HepG2 (cell line): Measurements from ENCODE around the gene FANK1. TPM values are rescaled to one million over a fixed set of nuclear protein-coding genes. Genes with fewer than 3 reads are reported as not detected.
A peak's percentile ranks its signal among the peaks of the same experiment; 100 is the strongest.
"Not testable (repeated sequence)": the region's sequence is repeated elsewhere in the genome, so short reads cannot be mapped to it uniquely, and the experiment has no call there.

Experiments
- ATAC-seq: fragments of 200-7000 bp; cut with Tn5 transposase; 3 replicates; pipeline ENCODE4 v1.9.1; 2020; ENCODE audit warnings: mild to moderate bottlenecking, moderate library complexity
- BruUV-seq: library from RNA; stranded (reverse); fragments of 400-500 nt; replicated peaks from 2 replicates; lab custom pipeline; 2021; lab: Mats Ljungman, UMichigan
- CTCF ChIA-PET: fragments of 300-600 bp; formaldehyde crosslinking; extraction: SDS; loops from one replicate; lab custom pipeline; 2021; ENCODE audit warnings: low total read pairs, inconsistent platforms, low intra/inter-chr PET ratio; lab: Yijun Ruan, JAX
- POLR2A ChIA-PET: fragments of 350-600 bp; sonication (Branson Sonifier 250); formaldehyde crosslinking; loops from one replicate; lab custom pipeline; 2020; ENCODE audit warnings: antibody characterized with exemption, inconsistent platforms; lab: Yijun Ruan, JAX
- DNase-seq: peaks from one replicate; pipeline ENCODE4 v3.0.0-alpha.2; 2015; ENCODE audit warnings: low spot score
- FAIRE-seq: peaks from 3 replicates; lab custom pipeline; 2011; peaks lifted over from hg19 to GRCh38; lab: Jason Lieb, UNC
- H2AFZ ChIP-seq: one replicate; pipeline ENCODE4 v1.6.1; 2011; ENCODE audit warnings: low read length, inconsistent platforms
- H3K27ac ChIP-seq: fragments of 300-600 bp; 3 replicates; pipeline ENCODE4 v1.8.0; 2011; ENCODE audit warnings: mixed run types, mild to moderate bottlenecking, mixed read lengths, low read length, inconsistent platforms; ENCODE audit not compliant: insufficient read depth; ENCODE audit errors: extremely low read length
- H3K27me3 ChIP-seq, 2 experiments: fragments of 200-600 bp in 1 of 2; 2 replicates in 1 of 2; 3 replicates in 1 of 2; pipeline versions ENCODE4 v1.6.0 to v1.8.0; 2011; ENCODE audit warnings: low read length in 2 of 2, mild to moderate bottlenecking in 2 of 2, moderate library complexity in 2 of 2, inconsistent platforms in 1 of 2; ENCODE audit not compliant: insufficient read depth in 2 of 2, control insufficient read depth in 1 of 2
- H3K36me3 ChIP-seq, 2 experiments: fragments of 200-600 bp in 1 of 2; replicated peaks in 1 of 2; 2 replicates in 1 of 2; 3 replicates in 1 of 2; pipeline versions ENCODE4 v1.5.1 to v1.8.0; 2011; ENCODE audit warnings: low read length in 2 of 2, inconsistent platforms in 1 of 2; ENCODE audit not compliant: insufficient read depth in 2 of 2, control insufficient read depth in 1 of 2
- H3K4me1 ChIP-seq: 2 replicates; pipeline ENCODE4 v1.5.1; 2012; ENCODE audit warnings: low read length, inconsistent platforms; ENCODE audit not compliant: insufficient read depth
- H3K4me2 ChIP-seq: 2 replicates; pipeline ENCODE4 v1.6.0; 2011; ENCODE audit warnings: low read depth, low read length, inconsistent platforms
- H3K4me3 ChIP-seq, 3 experiments: fragments of 200-600 bp in 1 of 3; sonication (generic), shearing (Covaris generic) in 1 of 3; replicated peaks in 1 of 3; 2 replicates each; pipeline ENCODE4 v1.5.1; 2011 to 2016; ENCODE audit warnings: low read length in 3 of 3, inconsistent platforms in 2 of 3, low read depth in 2 of 3, mild to moderate bottlenecking in 2 of 3, control low read depth in 1 of 3, mixed read lengths in 1 of 3; ENCODE audit not compliant: insufficient read depth in 1 of 3
- H3K79me2 ChIP-seq: one replicate; pipeline ENCODE4 v1.6.1; 2011; ENCODE audit warnings: low read length, inconsistent platforms; ENCODE audit not compliant: insufficient read depth
- H3K9ac ChIP-seq: 2 replicates; pipeline ENCODE4 v1.6.0; 2011; ENCODE audit warnings: mild to moderate bottlenecking, low read depth, low read length, inconsistent platforms; ENCODE audit not compliant: insufficient read depth
- H3K9me3 ChIP-seq: 2 replicates; pipeline ENCODE4 v1.5.1; 2012; ENCODE audit warnings: mild to moderate bottlenecking, low read length
- H4K20me1 ChIP-seq: 2 replicates; pipeline ENCODE4 v1.6.0; 2011; ENCODE audit warnings: inconsistent platforms, mild to moderate bottlenecking, low read length, moderate library complexity; ENCODE audit not compliant: insufficient read depth
- GABPA ChIP-seq, 2 experiments: IDR thresholded peaks; 2 replicates each; pipeline ENCODE4 v1.6.1; 2011 to 2016; ENCODE audit warnings: low read depth in 2 of 2, low read length in 1 of 2, missing biosample characterization in 1 of 2, missing genetic modification characterization in 1 of 2
- SAP130 ChIP-seq: IDR thresholded peaks from 2 replicates; pipeline ENCODE4 v1.6.1; 2016; ENCODE audit warnings: low read depth
- WGBS: methylation state at CpG from one replicate; pipeline ENCODE4 v1.1.6; 2017; ENCODE audit warnings: low lambda C conversion rate; 5-methylcytosine and 5-hydroxymethylcytosine counted together
- in situ Hi-C: cut with HindIII; loops from 2 replicates; pipeline ENCODE4 v1.10.0; 2017; ENCODE audit warnings: low pct_unique_long_range_greater_than_20kb; ENCODE audit not compliant: extremely low pct_ligation_motif_present
- intact Hi-C: fragments of 100-400 bp; cut with micrococcal nuclease; formaldehyde crosslinking; loops from one replicate; pipeline ENCODE4 v1.10.0; 2022; ENCODE audit not compliant: unreplicated experiment
- polyA plus RNA-seq, 8 experiments: library from polyadenylated mRNA; depleted of rRNA in 3 of 8; stranded (reverse) in 7 of 8; unstranded in 1 of 8; fragments of >200 nt; fragmentation: Illumina TruSeq in 4 of 8; extraction: Trizol in 4 of 8; gene quantifications; 2 replicates each; pipeline versions ENCODE4 v1.2.1 to v1.2.3, GENCODE V29; 2011 to 2016; ENCODE audit warnings: low read depth in 4 of 8, missing spikeins in 1 of 8, mixed read lengths in 1 of 8; ENCODE audit not compliant: insufficient read depth in 1 of 8
- total RNA-seq, 5 experiments: library from RNA; depleted of rRNA; stranded (reverse); fragments of >200 nt; fragmentation: Illumina TruSeq; extraction: Trizol; gene quantifications; 2 replicates each; pipeline ENCODE4 v1.2.3, GENCODE V29; 2016; ENCODE audit warnings: low read depth in 1 of 5

Gene FANK1
- total and polyA plus RNA-seq, 2 of the 13 experiments (the other 11 are each of a cell fraction or from before 2014, with no cell fraction given) = 0.22 TPM; not detected in 1

- H3K4me2 ChIP-seq; DNase-seq; FAIRE-seq; H3K4me3 ChIP-seq; CTCF ChIA-PET; H4K20me1 ChIP-seq; H3K27ac ChIP-seq; intact Hi-C loops; H2AFZ ChIP-seq; in situ Hi-C loops; TF ChIP-seq GABPA (IDR thresholded peaks at IDR 0.05; ENCODE audit: low read depth, low read length): not testable (repeated sequence)
- TF ChIP-seq SAP130 (CRISPR knock-in tag) (0 out of 2 replicates have a peak, but pooled peaks have one; percentile 23), GABPA (CRISPR knock-in tag; IDR thresholded peaks at IDR 0.05; ENCODE audit: low read depth) (peak; percentile 61)
- TF ChIP-seq, all 625 proteins: peak for 2; not testable (repeated sequence) for 623
- H3K9ac ChIP-seq, POLR2A ChIA-PET, H3K36me3 ChIP-seq, ATAC-seq, BruUV-seq, H3K79me2 ChIP-seq, H3K27me3 ChIP-seq: not testable (repeated sequence)
- Histone ChIP-seq H3K4me1 (peaks cover 19% of the 10 kb centered on the region; the same call in 1 of the 2 replicates), H3K9me3 (peaks cover 16% of the 10 kb centered on the region)
- 80% methylated on average over 5 of the region's 5 CpGs for WGBS
Observed at GRCh38 chr10:125892402-125892801, 4.0 kb upstream of the FANK1 start.

GRCh38 chr10:125894176-125894575 lies 2.2 kb upstream of the FANK1 start:
- H3K27ac ChIP-seq, H3K4me2 ChIP-seq: not testable (repeated sequence)

More at GRCh38 chr10:125894176-125894575, 2.2 kb upstream of the FANK1 start:
- H3K4me3 ChIP-seq, FAIRE-seq, DNase-seq, H4K20me1 ChIP-seq, intact Hi-C loops, BruUV-seq, ATAC-seq, POLR2A ChIA-PET, H2AFZ ChIP-seq, in situ Hi-C loops, H3K9ac ChIP-seq, CTCF ChIA-PET, H3K36me3 ChIP-seq, H3K27me3 ChIP-seq, H3K79me2 ChIP-seq: not testable (repeated sequence)
- peaks cover 16% of the 10 kb centered on the region for H3K9me3 ChIP-seq
- WGBS = 92% methylated on average over 3 of the region's 3 CpGs
- H3K4me1 ChIP-seq = peaks cover 19% of the 10 kb centered on the region; the same call in 1 of the 2 replicates
